Endometrial microvascular endothelial cells (primary cell): ENCODE measurements around the gene POLR3H. TPM values are rescaled to one million over a fixed set of nuclear protein-coding genes. Genes with fewer than 3 reads are reported as not detected.
"Not testable (repeated sequence)": the region's sequence is repeated elsewhere in the genome, so short reads cannot be mapped to it uniquely, and the experiment has no call there.

Source experiments
- in situ Hi-C: cut with HindIII; loops from 2 replicates; pipeline ENCODE4 v1.10.0; 2017; ENCODE audit warnings: low sequenced_read_pairs, low pct_unique_long_range_greater_than_20kb; ENCODE audit errors: inconsistent ontology term
- total RNA-seq: library from RNA; depleted of rRNA; stranded (reverse); fragments of >200 nt; gene quantifications from one replicate; pipeline ENCODE4 v1.2.3, GENCODE V29; 2015; ENCODE audit errors: inconsistent ontology term

The POLR3H gene, protein sequence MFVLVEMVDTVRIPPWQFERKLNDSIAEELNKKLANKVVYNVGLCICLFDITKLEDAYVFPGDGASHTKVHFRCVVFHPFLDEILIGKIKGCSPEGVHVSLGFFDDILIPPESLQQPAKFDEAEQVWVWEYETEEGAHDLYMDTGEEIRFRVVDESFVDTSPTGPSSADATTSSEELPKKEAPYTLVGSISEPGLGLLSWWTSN
- 15.7 TPM for total RNA-seq

DNA sequence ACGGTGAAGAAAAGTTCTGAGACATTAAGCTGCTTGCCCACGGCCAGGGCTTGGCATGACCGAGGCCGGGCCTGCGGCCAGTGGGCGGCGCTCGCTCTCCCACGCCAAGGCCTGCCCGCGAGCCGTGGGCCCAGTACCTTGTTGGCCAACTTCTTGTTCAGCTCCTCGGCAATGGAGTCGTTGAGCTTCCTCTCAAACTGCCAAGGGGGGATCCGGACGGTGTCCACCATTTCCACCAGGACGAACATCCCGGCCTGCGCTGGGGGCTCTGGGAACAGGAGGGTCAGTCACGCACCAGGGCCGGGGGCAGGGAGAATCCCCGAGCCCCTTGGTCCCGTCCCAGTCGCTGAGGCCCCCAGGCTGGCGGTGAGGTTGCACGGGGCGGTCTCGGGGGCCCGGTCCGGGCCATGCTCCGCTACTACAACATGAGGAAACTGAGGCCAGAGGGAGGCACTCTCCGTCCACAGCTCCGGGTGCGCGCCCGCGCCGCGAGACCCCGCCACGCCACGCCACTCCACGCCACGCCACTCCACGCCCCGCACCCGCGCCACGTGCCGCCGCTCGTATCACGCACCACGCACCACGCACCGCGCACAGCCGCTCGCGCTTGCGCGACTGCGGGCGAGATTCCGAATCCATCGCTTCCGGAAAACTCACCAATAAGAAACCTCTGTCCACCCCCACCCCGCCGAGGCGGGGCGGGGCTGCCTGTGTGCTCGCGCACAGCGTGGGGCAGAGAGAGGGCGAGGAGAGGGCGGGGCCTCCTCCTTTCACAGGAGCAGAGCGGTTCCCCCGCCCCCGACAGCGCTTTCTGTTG is at the start of gene POLR3H:
Gene POLR3H (minus strand): TSS at position 617 of the 817 bp plus-strand sequence. CDS start 369 bp downstream, at position 248.
- in situ Hi-C loops: no loop called here

DNA sequence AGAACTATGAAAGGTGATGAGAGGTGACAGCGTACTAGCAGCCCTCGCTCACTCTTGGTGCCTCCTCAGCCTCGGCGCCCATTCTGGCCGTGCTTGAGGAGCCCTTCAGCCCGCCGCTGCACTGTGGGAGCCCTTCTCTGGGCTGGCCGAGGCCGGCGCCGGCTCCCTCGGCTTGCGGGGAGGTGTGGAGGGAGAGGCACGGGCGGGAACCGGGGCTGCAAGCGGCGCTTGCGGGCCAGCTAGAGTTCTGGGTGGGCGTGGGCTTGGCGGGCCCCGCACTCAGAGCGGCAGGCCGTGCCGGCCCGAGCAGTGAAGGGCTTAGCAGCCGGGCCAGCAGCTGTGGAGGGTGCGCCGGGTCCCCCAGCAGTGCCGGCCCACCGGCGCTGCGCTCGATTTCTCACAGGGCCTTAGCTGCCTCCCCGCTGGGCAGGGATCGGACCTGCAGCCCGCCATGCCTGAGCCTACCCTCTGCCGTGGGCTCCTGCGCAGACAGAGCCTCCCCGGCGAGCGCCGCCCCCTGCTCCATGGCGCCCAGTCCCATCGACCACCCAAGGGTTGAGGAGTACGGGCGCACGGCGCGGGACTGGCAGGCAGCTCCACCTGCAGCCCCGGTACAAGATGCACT is 49.2 kb upstream of the POLR3H start:
- in situ Hi-C loops: not testable (repeated sequence)

DNA sequence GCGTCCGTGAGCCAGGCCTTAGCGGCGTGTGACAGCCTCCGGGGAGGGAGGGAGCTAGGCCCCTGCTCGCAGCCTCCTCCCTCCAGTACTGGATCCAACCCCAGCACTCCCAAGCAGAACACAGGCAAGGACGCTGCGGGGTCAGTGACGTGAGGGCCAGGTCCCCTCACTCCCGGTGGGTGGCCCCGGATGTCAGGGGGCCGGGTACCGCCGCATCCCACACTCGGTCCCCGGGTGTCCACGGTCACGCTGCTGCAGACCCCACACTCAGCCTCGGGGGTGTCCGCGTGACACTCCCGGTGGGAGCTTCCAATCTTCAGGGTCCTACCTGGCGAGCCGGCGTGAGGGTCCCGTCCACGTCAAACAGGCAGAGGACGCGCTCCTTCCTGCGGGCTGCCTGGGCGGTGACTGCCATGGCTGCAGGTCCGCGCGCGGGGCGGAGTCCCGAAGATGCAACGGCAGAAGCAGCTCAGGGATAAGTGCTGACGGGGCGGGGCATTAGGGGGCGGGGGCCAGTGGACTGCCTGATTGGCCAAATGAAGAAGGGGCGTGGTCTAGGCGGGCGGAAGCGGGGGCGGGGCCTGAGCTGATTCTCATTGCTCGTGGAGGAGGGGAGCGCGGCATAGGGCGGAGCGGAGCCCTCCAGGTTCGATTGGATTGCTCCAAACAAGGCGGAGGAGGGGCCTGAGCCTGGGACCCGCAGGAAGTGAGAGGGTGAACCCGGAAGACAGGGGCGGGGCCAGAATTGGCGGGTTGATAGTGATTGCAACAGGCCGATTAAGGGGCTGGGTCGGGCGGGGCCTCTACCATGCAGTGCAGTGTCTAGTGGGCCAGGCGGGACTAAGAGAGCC is 45.3 kb upstream of the POLR3H start, which contains the start of gene PMM1:
Gene PMM1 (minus strand): TSS at position 450 of the 851 bp plus-strand sequence. CDS start 35 bp downstream, at position 415.
- in situ Hi-C loops: no loop called here

DNA sequence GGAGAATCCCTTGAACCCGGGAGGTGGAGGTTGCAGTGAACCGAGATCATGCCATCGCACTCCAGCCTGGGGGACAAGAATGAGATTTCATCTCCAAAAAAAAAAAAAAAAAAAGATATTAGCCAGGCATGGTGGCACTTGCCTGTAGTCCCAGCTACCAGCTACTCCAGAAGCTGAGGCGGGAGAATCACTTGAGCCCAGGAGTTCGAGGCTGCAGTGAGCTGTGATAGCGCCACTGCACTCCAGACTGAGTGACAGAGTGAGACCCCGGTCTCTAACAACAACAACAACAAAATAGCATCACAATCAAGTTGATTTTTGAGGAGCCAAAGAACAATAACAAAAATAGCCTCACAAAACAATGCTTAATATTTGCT is 43.1 kb upstream of the POLR3H start:
- in situ Hi-C loops: no loop called here

DNA sequence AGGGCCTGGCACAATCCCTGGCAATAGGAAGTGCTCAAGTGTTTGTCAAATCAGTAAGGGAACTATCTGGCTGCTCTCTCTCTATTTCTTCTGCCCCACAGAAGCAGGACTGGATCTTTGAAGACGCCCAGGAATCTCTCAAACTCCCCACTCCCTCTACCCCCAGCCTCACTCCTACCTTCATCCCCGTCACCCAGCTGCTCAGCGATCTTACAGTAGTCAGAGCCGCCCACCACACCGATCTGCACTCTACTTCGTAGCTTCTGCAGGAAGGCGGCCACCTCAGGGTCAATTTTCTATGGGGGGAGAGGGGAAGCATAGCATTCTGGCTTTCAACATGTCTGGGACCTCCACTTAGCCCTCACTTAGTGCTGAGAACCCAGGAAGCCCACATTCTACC is 41.6 kb upstream of the POLR3H start:
- in situ Hi-C loops: no loop called here

DNA sequence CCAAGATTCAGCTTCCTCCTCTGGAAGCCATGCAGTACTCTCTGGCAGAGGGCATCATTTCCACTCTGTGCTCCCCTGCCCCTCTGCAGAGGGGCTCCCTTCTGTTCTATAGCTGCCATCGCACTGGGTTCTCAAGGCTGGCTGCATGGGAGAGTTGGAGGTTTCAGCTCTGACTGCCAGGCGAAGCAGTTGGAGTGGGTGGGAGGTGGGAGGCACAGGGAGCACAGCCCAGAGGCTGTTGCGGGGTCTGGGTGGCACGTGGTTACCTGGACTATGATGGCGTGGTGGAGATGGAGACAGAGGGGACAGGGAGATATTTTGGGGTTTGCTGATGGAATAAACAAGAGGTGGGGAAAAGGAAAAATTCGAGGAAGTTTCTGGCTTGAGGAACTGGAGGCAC is 40.6 kb upstream of the POLR3H start:
- in situ Hi-C loops: no loop called here

DNA sequence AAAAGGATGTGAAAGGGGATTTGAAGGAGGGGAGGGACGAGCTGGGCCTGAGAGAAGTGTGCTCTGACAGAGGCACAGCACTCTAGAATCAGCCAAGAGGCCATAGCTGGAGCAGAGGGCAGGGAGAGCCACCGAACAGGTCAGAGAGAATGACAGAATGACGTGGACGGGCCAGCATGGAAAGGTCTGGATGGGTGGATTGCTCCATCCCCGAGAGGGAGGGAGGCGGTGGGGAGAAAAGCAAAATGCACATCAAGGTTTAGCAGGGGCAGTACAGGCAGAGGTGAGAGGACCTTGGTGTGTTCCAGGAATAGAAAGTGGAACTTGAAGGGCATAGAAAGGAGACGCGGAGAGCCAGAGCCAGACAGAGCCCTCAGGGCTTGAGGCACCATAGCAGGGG is 38.4 kb upstream of the POLR3H start:
- in situ Hi-C loops: no loop called here

DNA sequence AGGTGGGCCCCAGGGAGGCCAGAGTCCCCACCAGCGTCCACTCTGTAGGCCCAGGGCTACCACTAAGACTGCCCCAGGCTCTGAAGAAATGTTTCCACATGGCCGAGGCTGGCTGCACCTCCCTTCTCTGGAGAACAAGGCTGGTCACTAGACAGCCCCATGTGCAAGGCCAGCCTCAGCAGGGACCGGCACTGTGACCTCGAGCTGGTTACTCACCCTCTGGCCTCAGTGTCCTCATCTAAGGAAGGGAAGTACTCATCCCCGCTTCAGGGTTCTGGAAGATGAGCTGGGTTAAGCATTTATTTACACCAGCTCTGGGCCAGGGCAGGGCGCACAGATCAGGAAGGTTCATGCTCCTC is 35.7 kb upstream of the POLR3H start:
- in situ Hi-C loops: no loop called here

DNA sequence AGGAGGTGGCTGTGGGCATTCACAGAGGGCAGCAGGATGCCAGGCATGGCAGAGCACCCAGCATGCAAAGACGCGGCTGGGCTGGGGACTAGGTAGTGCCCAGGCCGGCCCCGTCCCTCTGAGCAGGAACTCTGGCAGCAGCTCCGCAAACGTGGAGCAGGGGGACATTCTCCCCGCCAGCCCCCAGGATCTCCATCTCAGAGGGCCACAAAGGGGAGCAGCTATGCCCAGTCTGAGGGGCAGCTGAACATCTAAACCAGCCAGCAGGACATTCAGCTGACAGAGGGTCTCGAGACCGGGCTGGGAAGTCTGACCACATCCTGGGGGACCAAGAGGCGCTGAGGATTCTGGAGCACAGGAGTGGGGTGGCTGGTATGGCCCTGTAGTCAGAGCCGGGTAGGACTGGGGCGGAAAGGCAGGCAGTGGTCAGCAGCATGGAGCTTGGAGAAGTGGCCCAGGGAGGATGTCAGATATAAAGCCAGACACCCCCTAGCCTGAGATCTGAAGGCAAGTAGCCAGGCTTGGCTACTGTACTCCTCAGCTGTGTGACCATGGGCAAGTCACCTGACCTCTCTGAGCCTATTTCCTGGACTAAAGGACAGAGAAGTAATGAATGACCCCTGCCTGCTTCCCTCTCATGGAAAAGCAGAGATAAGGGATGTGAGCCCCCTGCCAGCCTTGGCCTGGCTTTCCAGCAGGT is 35.2 kb upstream of the POLR3H start:
- in situ Hi-C loops: no loop called here

DNA sequence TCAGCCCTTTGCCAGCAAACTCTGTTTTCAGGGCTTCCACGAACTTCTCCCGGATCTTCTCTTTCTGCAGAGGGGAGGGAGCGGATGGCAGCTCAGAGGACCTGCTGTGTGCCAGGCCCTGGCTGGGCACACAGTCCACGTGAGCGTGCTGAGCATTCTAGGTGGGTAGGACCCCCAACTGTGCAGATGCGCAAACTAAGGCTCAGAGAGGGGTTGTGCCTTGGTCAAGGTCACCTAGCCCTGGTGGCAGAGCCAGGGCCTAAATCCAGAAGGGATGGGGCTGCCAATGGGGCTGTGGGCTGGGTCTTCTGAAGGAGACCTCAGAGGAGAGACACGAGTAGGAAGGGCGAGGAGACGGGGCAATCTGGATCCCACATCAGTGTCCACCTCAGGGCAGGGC is 34.5 kb upstream of the POLR3H start:
- in situ Hi-C loops: no loop called here

DNA sequence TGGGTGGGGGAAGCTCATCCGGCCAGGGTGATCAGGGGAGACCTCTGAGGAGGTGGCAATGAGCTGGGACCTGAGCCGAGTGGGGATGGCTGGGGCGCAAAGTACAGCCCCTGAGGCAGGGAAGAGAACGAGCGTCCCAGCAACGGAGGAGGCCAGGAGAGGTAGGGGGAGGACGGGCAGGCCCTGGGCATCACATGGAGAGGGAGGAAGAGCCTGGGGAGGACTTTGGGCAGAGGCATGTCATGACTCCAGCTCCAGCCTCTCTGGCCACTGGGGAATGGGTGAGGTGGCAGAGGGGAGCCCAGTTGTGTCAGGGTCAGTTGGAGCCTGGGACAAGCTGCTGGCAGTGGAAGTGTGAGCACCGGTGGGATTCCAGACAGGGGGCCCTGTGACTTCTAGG is 33.8 kb upstream of the POLR3H start:
- in situ Hi-C loops: no loop called here

DNA sequence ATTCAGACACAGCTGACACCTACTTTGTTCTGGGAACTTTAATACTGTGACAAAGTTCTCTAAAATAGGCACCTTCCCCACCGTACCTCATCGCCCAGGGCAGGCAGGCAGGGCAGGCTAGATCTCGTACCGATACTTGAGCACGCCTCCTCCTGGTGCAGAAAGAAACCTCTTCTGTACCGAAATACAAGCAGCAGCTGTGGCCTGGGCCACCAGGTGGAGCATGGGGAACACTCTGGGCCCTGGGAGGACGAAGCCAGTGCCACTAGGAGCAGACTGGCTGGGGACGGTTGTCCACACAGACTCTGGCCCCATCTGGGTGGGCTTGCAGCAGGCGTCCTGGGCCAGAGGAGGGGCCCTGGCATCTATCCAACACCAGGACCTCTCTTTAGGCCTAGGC is 32.6 kb upstream of the POLR3H start:
- in situ Hi-C loops: no loop called here

DNA sequence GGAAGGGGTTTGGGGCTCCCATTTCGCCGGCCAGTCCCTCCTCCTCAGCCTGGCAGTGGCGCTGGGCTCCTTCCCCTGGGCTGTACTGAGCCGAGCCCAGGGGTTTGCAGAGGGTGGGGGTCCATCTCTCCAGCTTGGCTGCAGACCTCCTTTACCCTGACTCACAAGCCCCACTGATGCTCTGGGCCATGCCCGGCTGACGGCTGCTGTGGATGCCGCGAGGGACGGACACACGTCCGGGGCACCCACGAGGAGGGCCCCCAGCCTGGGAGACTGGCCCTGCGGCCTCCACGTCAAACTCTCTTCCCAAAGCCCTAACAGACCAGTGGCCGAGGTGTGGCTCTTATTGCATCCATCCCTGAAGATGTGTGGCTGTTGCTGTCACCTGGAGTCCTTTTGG is 31.3 kb upstream of the POLR3H start:
- in situ Hi-C loops: no loop called here

DNA sequence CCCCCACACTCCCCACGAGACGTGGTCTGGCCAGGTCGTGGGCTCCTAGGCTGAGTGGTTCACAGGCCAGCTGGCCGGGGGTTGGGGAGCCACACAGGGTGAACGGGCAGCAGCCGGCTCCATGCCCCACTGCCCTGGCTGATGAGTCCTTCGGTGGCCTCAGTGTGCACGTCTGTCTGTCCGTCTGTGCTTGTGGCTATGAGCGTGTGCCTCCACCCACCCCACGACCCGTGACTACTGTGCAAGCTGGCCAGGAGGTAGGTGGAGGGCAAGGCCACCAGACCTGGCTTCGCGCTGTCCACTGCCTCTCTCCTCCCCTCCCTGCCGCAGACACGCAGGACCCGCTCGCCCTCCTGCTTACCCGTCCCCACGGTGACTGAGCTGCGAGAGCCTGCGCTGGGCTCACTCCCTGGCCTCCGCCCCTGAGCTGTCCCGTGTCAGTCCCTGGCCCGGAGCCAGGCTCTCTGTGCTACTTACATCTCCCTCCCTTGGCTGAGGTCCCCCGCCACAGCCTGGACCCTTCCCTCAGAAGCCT is 30.6 kb upstream of the POLR3H start:
- in situ Hi-C loops: no loop called here

DNA sequence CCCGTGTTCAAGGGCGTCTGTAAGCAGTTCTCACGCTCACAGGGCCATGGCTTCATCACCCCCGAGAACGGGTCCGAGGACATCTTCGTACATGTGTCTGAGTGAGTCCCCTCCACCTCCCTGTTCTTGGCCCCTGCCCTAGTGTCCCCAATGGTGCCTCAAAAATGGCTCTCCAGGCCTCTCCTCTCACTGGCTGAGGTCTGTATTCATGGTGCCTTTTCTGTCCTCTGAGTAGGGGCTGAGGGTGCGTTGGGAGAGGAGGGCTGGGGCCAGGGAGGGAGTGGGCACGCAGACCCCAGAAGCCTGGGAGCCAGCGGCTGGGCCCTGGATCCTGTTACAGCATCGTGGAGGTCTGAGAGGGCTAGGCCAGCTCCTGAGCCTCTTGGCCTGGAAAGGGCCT is 29.4 kb upstream of the POLR3H start:
- in situ Hi-C loops: no loop called here

DNA sequence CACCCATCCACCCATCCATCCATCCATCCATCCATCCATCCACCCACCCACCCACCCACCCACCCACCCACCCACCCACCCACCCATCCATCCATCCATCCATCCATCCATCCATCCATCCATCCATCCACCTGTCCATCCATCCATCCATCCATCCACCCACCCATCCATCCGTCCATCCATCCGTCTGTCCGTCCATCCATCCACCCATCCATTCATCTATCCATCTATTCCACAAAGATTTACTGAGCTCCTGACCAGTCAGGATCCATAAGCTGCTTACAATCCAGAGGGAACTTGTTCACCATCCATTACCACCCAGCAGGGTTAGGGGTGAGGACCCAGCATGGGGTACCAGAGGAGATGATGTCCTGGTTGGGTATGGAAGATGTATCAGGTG is 28.0 kb upstream of the POLR3H start:
- in situ Hi-C loops: not testable (repeated sequence)

DNA sequence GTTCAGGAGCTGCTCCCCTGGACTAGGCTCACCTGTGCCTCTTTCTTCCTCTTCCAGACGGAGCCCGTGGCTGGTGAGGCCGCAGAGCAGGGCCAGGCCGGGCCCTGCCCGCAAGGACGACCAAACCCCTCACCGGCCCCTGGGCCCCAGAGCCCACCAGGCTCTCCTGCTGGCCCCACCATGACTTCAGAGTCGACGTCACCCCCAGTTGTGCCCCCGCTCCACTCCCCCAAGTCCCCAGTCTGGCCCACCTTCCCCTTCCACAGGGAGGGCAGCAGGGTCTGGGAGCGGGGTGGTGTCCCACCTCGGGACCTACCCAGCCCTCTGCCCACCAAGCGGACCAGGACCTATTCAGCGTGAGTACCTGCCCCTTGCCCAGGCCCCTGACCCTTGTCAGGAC is 27.5 kb upstream of the POLR3H start:
- in situ Hi-C loops: no loop called here

DNA sequence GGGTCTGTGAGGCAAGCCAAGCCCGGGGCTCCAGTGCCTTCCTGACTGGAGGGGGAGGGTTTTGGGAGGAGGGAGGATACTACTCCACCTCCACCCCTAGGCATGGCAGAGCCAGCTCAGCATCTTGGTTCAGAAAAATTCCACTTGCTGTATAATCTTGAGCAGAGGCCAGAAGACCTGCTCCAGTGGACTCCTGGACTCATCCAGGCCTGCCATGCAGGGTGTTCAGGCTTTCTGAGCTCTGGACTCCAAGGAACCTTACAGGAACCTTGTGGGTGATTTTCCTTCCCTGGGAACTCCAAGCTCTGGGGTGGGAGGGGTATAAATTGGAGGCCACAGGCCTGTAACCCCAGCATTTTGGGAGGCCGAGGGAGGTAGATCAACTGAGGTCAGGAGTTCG is 26.0 kb upstream of the POLR3H start:
- in situ Hi-C loops: no loop called here
